ENCODE results near the gene TRAF3. TPM values are rescaled to one million over a fixed set of nuclear protein-coding genes. Genes with fewer than 3 reads are reported as not detected.

Gene TRAF3
- total RNA-seq, 1 donor from 2014 or later = 19.7 TPM

DNA sequence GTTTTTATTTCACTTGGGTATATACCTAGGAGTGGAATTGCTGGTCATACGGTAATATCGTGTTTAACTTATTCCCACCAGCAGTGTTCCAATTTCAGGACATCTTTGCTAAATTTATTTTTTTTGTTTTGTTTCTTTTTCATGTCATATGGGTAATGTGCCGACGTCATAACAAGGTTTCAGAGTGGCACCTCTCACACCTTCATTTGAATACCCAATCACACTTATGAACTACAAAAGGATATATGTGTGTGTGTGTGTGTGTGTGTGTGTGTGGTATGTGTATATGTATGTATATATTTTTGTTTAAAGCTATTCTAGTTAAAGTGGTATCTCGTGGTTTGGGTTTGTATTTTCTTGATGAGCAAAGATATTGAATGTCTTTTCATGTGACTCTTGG lies 12.1 kb downstream of the TRAF3 start:
- Histone ChIP-seq H3K36me3 (no peaks in the 10 kb centered on the region), H3K9me3 (no peaks in the 10 kb centered on the region), H3K4me3 (no peak overlapping the region), H3K4me1 (peaks cover 3% of the 10 kb centered on the region), H3K27ac (no peak overlapping the region), H3K27me3 (ENCODE audit: low read depth) (no peaks in the 10 kb centered on the region)
- DNase-seq (no peak), ATAC-seq (no peak)
- TF ChIP-seq, protein P1, sequence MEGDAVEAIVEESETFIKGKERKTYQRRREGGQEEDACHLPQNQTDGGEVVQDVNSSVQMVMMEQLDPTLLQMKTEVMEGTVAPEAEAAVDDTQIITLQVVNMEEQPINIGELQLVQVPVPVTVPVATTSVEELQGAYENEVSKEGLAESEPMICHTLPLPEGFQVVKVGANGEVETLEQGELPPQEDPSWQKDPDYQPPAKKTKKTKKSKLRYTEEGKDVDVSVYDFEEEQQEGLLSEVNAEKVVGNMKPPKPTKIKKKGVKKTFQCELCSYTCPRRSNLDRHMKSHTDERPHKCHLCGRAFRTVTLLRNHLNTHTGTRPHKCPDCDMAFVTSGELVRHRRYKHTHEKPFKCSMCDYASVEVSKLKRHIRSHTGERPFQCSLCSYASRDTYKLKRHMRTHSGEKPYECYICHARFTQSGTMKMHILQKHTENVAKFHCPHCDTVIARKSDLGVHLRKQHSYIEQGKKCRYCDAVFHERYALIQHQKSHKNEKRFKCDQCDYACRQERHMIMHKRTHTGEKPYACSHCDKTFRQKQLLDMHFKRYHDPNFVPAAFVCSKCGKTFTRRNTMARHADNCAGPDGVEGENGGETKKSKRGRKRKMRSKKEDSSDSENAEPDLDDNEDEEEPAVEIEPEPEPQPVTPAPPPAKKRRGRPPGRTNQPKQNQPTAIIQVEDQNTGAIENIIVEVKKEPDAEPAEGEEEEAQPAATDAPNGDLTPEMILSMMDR (IDR thresholded peaks at IDR 0.05) = no peak
- intact Hi-C loops (cut with DNase I) = no loop called here

DNA sequence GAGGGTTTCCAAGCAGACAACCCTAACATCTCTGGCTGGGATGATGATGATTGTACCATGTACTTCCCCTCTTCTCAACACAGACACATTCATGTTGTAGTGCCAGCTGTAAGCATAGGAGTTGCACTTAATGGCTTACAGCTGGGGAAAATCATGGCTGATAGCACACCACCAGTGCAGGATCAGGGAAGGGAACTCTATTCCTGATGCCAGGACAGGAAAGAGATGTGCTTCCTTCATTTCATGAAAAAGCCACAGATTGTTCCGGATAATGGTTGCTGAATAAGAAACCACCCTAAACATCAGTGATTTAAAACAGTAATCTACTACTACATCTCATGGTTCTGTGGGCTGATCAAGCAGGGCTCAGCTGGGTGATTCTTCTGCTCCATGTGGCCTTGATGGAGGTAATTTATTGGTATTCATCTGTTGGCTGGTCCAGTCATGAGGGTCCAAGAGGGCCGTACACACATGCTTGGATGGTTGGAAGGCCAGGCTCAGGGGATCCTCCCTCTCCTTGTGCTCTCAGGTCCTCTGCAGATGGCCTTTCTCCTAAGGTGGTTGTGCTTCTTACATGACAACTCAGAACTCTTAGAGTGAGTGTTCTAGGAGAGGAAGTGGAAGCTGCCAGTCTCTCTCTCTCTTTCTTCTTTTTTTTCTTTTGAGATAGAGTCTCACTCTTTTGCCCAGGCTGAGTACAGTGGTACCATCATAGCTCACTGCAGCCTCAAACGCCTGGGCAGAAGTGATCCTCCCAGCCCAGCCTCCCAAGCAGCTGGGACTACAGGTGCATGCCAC lies 16.5 kb downstream of the TRAF3 start:
- no peaks in the 10 kb centered on the region for H3K27me3 ChIP-seq (ENCODE audit: low read depth)
- H3K4me3 ChIP-seq = no peak overlapping the region
- TF ChIP-seq, protein P1 (IDR thresholded peaks at IDR 0.05) = no peak
- intact Hi-C loops (cut with DNase I) = no loop called here
- DNase-seq (no peak), ATAC-seq (no peak)
- H3K4me1 ChIP-seq = peaks cover 18% of the 10 kb centered on the region
- H3K9me3 ChIP-seq = no peaks in the 10 kb centered on the region
- H3K36me3 ChIP-seq = no peaks in the 10 kb centered on the region
- no peak overlapping the region for H3K27ac ChIP-seq

GRCh38 chr14:102795060-102795925 lies 18.0 kb downstream of the TRAF3 start:
- TF ChIP-seq, protein P1 (IDR thresholded peaks at IDR 0.05) = no peak
- no peak overlapping the region for H3K4me3 ChIP-seq

GRCh38 chr14:102796661-102797190 lies 19.5 kb downstream of the TRAF3 start:
- TF ChIP-seq, protein P1 (IDR thresholded peaks at IDR 0.05) = no peak
- Histone ChIP-seq H3K36me3 (no peaks in the 10 kb centered on the region), H3K9me3 (no peaks in the 10 kb centered on the region), H3K27me3 (ENCODE audit: low read depth) (no peaks in the 10 kb centered on the region), H3K4me1 (peaks cover 33% of the 10 kb centered on the region), H3K27ac (no peak overlapping the region), H3K4me3 (no peak overlapping the region)
- DNase-seq (no peak), ATAC-seq (no peak)
- intact Hi-C loops (cut with DNase I) = no loop called here

More at GRCh38 chr14:102795060-102795925, 18.0 kb downstream of the TRAF3 start:
- H3K9me3 ChIP-seq = no peaks in the 10 kb centered on the region
- H3K4me1 ChIP-seq = peaks cover 33% of the 10 kb centered on the region
- no peaks in the 10 kb centered on the region for H3K36me3 ChIP-seq
- H3K27me3 ChIP-seq (ENCODE audit: low read depth) = no peaks in the 10 kb centered on the region
- intact Hi-C loops (cut with DNase I) = no loop called here
- DNase-seq (peak; percentile 68), ATAC-seq (peak; percentile 92 to 96)
- peak overlapping the region; percentile 64 for H3K27ac ChIP-seq

- peaks cover 33% of the 10 kb centered on the region for H3K4me1 ChIP-seq
- no peak overlapping the region for H3K4me3 ChIP-seq
- intact Hi-C loops (cut with DNase I) = no loop called here
- no peaks in the 10 kb centered on the region for H3K36me3 ChIP-seq
- TF ChIP-seq, protein P1 (IDR thresholded peaks at IDR 0.05) = no peak
- no peaks in the 10 kb centered on the region for H3K9me3 ChIP-seq
- H3K27me3 ChIP-seq (ENCODE audit: low read depth) = no peaks in the 10 kb centered on the region
- ATAC-seq (no peak), DNase-seq (no peak)
- H3K27ac ChIP-seq = no peak overlapping the region
These were observed 21.7 kb downstream of the TRAF3 start for GRCh38 chr14:102798926-102799325.

All from lower lobe of right lung (tissue), 2 donors.